Measurements from ENCODE around the gene ZNF276.

- TF ChIP-seq CTCF (IDR thresholded peaks at IDR 0.05) (no peak), POLR2A (IDR thresholded peaks at IDR 0.05) (no peak), POLR2AphosphoS5 (IDR thresholded peaks at IDR 0.05) (no peak), EP300 (IDR thresholded peaks at IDR 0.05; ENCODE audit: low read depth) (no peak)
Measured at GRCh38 chr16:89710709-89711564, 10.4 kb upstream of the ZNF276 start.
